Caco-2 (cell line): Measurements from ENCODE around the gene TMEM132D. TPM values are rescaled to one million over a fixed set of nuclear protein-coding genes. Genes with fewer than 3 reads are reported as not detected.

ENCODE experiments used
- BruUV-seq: library from RNA; stranded (reverse); fragments of 400-500 nt; replicated peaks from 2 replicates; lab custom pipeline; 2021; lab: Mats Ljungman, UMichigan
- CTCF ChIA-PET: fragments of 300-600 bp; sonication (Branson Sonifier 250); formaldehyde crosslinking; loops from one replicate; lab custom pipeline; 2022; ENCODE audit warnings: antibody characterized with exemption; lab: Charles Lee
- POLR2A ChIA-PET: fragments of 300-600 bp; sonication (Branson Sonifier 250); formaldehyde crosslinking; loops from one replicate; lab custom pipeline; 2022; ENCODE audit warnings: antibody characterized with exemption; lab: Charles Lee
- DNase-seq, 2 experiments: peaks; one replicate each; pipeline versions ENCODE4 v3.0.0 to v3.0.0-alpha.2; 2020 to 2022
- H3K27me3 ChIP-seq: replicated peaks from 2 replicates; pipeline ENCODE4 v1.6.0; 2011; ENCODE audit warnings: low read length; ENCODE audit not compliant: control insufficient read depth, insufficient read depth
- H3K36me3 ChIP-seq: 2 replicates; pipeline ENCODE4 v1.5.1; 2011; ENCODE audit warnings: low read length; ENCODE audit not compliant: control insufficient read depth, insufficient read depth
- H3K4me1 ChIP-seq: fragments of 250-450 bp; sonication (Bioruptor Pico); 2 replicates; pipeline ENCODE4 v1.5.1; 2020; ENCODE audit warnings: mild to moderate bottlenecking
- H3K4me3 ChIP-seq: 2 replicates; pipeline ENCODE4 v1.5.1; 2011; ENCODE audit warnings: low read depth, mild to moderate bottlenecking, control low read depth, low read length
- H3K9me3 ChIP-seq: fragments of 250-450 bp; sonication (Bioruptor Pico); 2 replicates; pipeline ENCODE4 v1.5.1; 2020; ENCODE audit warnings: mild to moderate bottlenecking, moderate library complexity
- H3K27ac Mint-ChIP-seq: one replicate; pipeline ENCODE4 v1.8.0; 2022; ENCODE audit warnings: mixed read lengths; ENCODE audit not compliant: unreplicated experiment
- H3K27me3 Mint-ChIP-seq: one replicate; pipeline ENCODE4 v1.8.0; 2022; ENCODE audit warnings: mixed read lengths; ENCODE audit not compliant: insufficient read depth, unreplicated experiment
- H3K36me3 Mint-ChIP-seq: one replicate; pipeline ENCODE4 v1.8.0; 2022; ENCODE audit warnings: mild to moderate bottlenecking, mixed read lengths; ENCODE audit not compliant: insufficient read depth, unreplicated experiment
- H3K4me1 Mint-ChIP-seq: one replicate; pipeline ENCODE4 v1.8.0; 2022; ENCODE audit warnings: low read depth, mixed read lengths; ENCODE audit not compliant: unreplicated experiment
- H3K4me3 Mint-ChIP-seq: one replicate; pipeline ENCODE4 v1.8.0; 2022; ENCODE audit warnings: mild to moderate bottlenecking, moderate library complexity, mixed read lengths; ENCODE audit not compliant: unreplicated experiment
- H3K9me3 Mint-ChIP-seq: one replicate; pipeline ENCODE4 v1.8.0; 2022; ENCODE audit warnings: mixed read lengths; ENCODE audit not compliant: unreplicated experiment
- CTCF ChIP-seq, 2 experiments: fragments of 200-600 bp in 1 of 2; IDR thresholded peaks; 1 replicate in 1 of 2; 2 replicates in 1 of 2; pipeline versions ENCODE4 v1.5.1 to v1.8.0; 2011 to 2022; ENCODE audit warnings: antibody characterized with exemption in 1 of 2, control low read depth in 1 of 2, inconsistent platforms in 1 of 2, low read depth in 1 of 2, low read length in 1 of 2, mild to moderate bottlenecking in 1 of 2, moderate library complexity in 1 of 2; ENCODE audit not compliant: insufficient read depth in 1 of 2, severe bottlenecking in 1 of 2, unreplicated experiment in 1 of 2
- intact Hi-C: fragments of 100-400 bp; cut with micrococcal nuclease; formaldehyde crosslinking; loops from one replicate; pipeline ENCODE4 v1.10.0; 2022; ENCODE audit not compliant: unreplicated experiment
- total RNA-seq: library from RNA; stranded (reverse); gene quantifications from 2 replicates; pipeline ENCODE4 v1.2.3, GENCODE V29; 2022

TMEM132D gene
- total RNA-seq, 1 experiment from 2014 or later, result not detected

- Histone ChIP-seq H3K36me3 (no peaks in the 10 kb centered on the region), H3K4me1 (no peaks in the 10 kb centered on the region), H3K4me3 (no peak overlapping the region), H3K9me3 (no peaks in the 10 kb centered on the region), H3K27me3 (no peaks in the 10 kb centered on the region)
- peaks cover 5% of the 10 kb centered on the region for H3K27me3 Mint-ChIP-seq
- intact Hi-C loops, result no loop called here
- TF ChIP-seq CTCF (IDR thresholded peaks at IDR 0.05; ENCODE audit: insufficient read depth in 1 of 2, low read depth in 1 of 2, low read length in 1 of 2, severe bottlenecking in 1 of 2, unreplicated experiment in 1 of 2), result no peak
- no peak overlapping the region for H3K27ac Mint-ChIP-seq
- H3K4me1 Mint-ChIP-seq, result no peaks in the 10 kb centered on the region
- CTCF ChIA-PET, result no interaction called here
- H3K4me3 Mint-ChIP-seq, result no peak overlapping the region
- POLR2A ChIA-PET, result no interaction called here
- no peak for DNase-seq
- H3K36me3 Mint-ChIP-seq, result no peaks in the 10 kb centered on the region
- H3K9me3 Mint-ChIP-seq, result peaks cover 7% of the 10 kb centered on the region
- no TSS peak for BruUV-seq
Measured at GRCh38 chr12:129811963-129812362, 91.9 kb downstream of the TMEM132D start.

- ChIA-PET POLR2A (no interaction called here), CTCF (no interaction called here)
- TF ChIP-seq CTCF (IDR thresholded peaks at IDR 0.05; ENCODE audit: insufficient read depth in 1 of 2, low read depth in 1 of 2, low read length in 1 of 2, severe bottlenecking in 1 of 2, unreplicated experiment in 1 of 2), result no peak
- no TSS peak for BruUV-seq
- Mint-ChIP-seq H3K4me3 (no peak overlapping the region), H3K27ac (no peak overlapping the region), H3K4me1 (no peaks in the 10 kb centered on the region), H3K27me3 (peaks cover 5% of the 10 kb centered on the region), H3K9me3 (peaks cover 7% of the 10 kb centered on the region), H3K36me3 (no peaks in the 10 kb centered on the region)
- intact Hi-C loops, result no loop called here
- no peaks in the 10 kb centered on the region for H3K4me1 ChIP-seq
- no peaks in the 10 kb centered on the region for H3K9me3 ChIP-seq
- no peaks in the 10 kb centered on the region for H3K36me3 ChIP-seq
- H3K27me3 ChIP-seq, result no peaks in the 10 kb centered on the region
- H3K4me3 ChIP-seq, result no peak overlapping the region
- DNase-seq, result no peak
Measured at GRCh38 chr12:129807136-129807535, 96.7 kb downstream of the TMEM132D start.

- ChIA-PET CTCF (no interaction called here), POLR2A (no interaction called here)
- intact Hi-C loops, result no loop called here
- TF ChIP-seq CTCF (IDR thresholded peaks at IDR 0.05; ENCODE audit: insufficient read depth in 1 of 2, low read depth in 1 of 2, low read length in 1 of 2, severe bottlenecking in 1 of 2, unreplicated experiment in 1 of 2), result no peak
- DNase-seq, result no peak
- H3K4me3 Mint-ChIP-seq, result no peak overlapping the region
- no peaks in the 10 kb centered on the region for H3K36me3 Mint-ChIP-seq
- no peaks in the 10 kb centered on the region for H3K9me3 ChIP-seq
- no peaks in the 10 kb centered on the region for H3K9me3 Mint-ChIP-seq
- no peaks in the 10 kb centered on the region for H3K36me3 ChIP-seq
- H3K27me3 ChIP-seq, result no peaks in the 10 kb centered on the region
- no peak overlapping the region for H3K4me3 ChIP-seq
- H3K27ac Mint-ChIP-seq, result no peak overlapping the region
- BruUV-seq, result no TSS peak
- H3K27me3 Mint-ChIP-seq, result peaks cover 7% of the 10 kb centered on the region
- no peaks in the 10 kb centered on the region for H3K4me1 ChIP-seq
- no peaks in the 10 kb centered on the region for H3K4me1 Mint-ChIP-seq
Measured at GRCh38 chr12:129791396-129791795, 112.4 kb downstream of the TMEM132D start.
